DOHH2 (cell line): ENCODE results near the gene COMT.

Experiments
- CTCF ChIP-seq: fragments of 200-600 bp; sonication (generic); IDR thresholded peaks from one replicate; pipeline ENCODE4 v1.5.1; 2014; ENCODE audit warnings: antibody characterized with exemption, mild to moderate bottlenecking, low read depth, low read length; ENCODE audit not compliant: poor library complexity, severe bottlenecking
- EZH2phosphoT487 ChIP-seq: fragments of 200-600 bp; sonication (generic); IDR thresholded peaks from 2 replicates; pipeline ENCODE4 v1.6.1; 2017; ENCODE audit warnings: borderline replicate concordance, mild to moderate bottlenecking, antibody characterized with exemption, low read length, moderate library complexity, mixed read lengths

- TF ChIP-seq CTCF = no peak
- TF ChIP-seq EZH2phosphoT487 = no peak
These were observed 9.8 kb downstream of the COMT start for GRCh38 chr22:19951346-19951745.
